Panc1 (cell line): ENCODE measurements around the gene TSPAN3. TPM values are rescaled to one million over a fixed set of nuclear protein-coding genes. Genes with fewer than 3 reads are reported as not detected.

ENCODE experiments used
- ATAC-seq: fragments of 200-7000 bp; cut with Tn5 transposase; 2 replicates; pipeline ENCODE4 v1.9.1; 2020; ENCODE audit warnings: mild to moderate bottlenecking, moderate library complexity
- BruUV-seq: library from RNA; stranded (reverse); fragments of 400-500 nt; replicated peaks from 2 replicates; lab custom pipeline; 2021; lab: Mats Ljungman, UMichigan
- CTCF ChIA-PET: fragments of 300-600 bp; sonication (Branson Sonifier 250); formaldehyde crosslinking; loops from one replicate; lab custom pipeline; 2022; ENCODE audit warnings: antibody characterized with exemption; lab: Charles Lee
- POLR2A ChIA-PET: fragments of 300-600 bp; sonication (Branson Sonifier 250); formaldehyde crosslinking; loops from one replicate; lab custom pipeline; 2022; ENCODE audit warnings: antibody characterized with exemption; lab: Charles Lee
- DNase-seq: peaks from one replicate; pipeline ENCODE4 v3.0.0-alpha.2; 2010; ENCODE audit warnings: low read depth, low spot score
- H3K27ac ChIP-seq: 2 replicates; pipeline ENCODE4 v1.5.1; 2011; ENCODE audit warnings: mild to moderate bottlenecking, low read length, inconsistent platforms
- H3K27me3 ChIP-seq: fragments of 200-500 bp; sonication (Bioruptor generic); 2 replicates; pipeline ENCODE4 v1.6.0; 2014; ENCODE audit warnings: low read length, inconsistent platforms; ENCODE audit not compliant: control insufficient read depth, insufficient read depth
- H3K36me3 ChIP-seq: fragments of 200-500 bp; sonication (Bioruptor generic); 2 replicates; pipeline ENCODE4 v1.5.1; 2014; ENCODE audit warnings: inconsistent platforms, mild to moderate bottlenecking, low read length, moderate library complexity; ENCODE audit not compliant: control insufficient read depth, insufficient read depth
- H3K4me1 ChIP-seq: 2 replicates; pipeline ENCODE4 v1.5.1; 2011; ENCODE audit warnings: inconsistent platforms, mild to moderate bottlenecking, low read length, moderate library complexity; ENCODE audit not compliant: control insufficient read depth, insufficient read depth
- H3K4me3 ChIP-seq, 2 experiments: 2 replicates each; pipeline ENCODE4 v1.5.1; 2011 to 2012; ENCODE audit warnings: low read depth in 2 of 2, low read length in 2 of 2, mild to moderate bottlenecking in 2 of 2, inconsistent platforms in 1 of 2, moderate library complexity in 1 of 2
- H3K9me3 ChIP-seq: fragments of 200-500 bp; sonication (Bioruptor generic); 2 replicates; pipeline ENCODE4 v1.5.1; 2014; ENCODE audit warnings: low read depth, mild to moderate bottlenecking, inconsistent platforms, low read length, moderate library complexity; ENCODE audit not compliant: control insufficient read depth, insufficient read depth
- CTCF ChIP-seq: fragments of 450-650 bp; IDR thresholded peaks from 2 replicates; pipeline ENCODE4 v1.5.1; 2017; ENCODE audit warnings: mild to moderate bottlenecking
- POLR2AphosphoS5 ChIP-seq: IDR thresholded peaks from 2 replicates; pipeline ENCODE4 v1.6.1; 2012; ENCODE audit warnings: mild to moderate bottlenecking, low read depth, low read length, moderate library complexity
- REST ChIP-seq, 2 experiments: IDR thresholded peaks; 2 replicates each; pipeline ENCODE4 v1.6.1; 2011 to 2012; ENCODE audit warnings: low read depth in 2 of 2, control low read depth in 1 of 2, low read length in 1 of 2, mild to moderate bottlenecking in 1 of 2, moderate library complexity in 1 of 2; ENCODE audit not compliant: insufficient read depth in 1 of 2
- SIN3A ChIP-seq: IDR thresholded peaks from 2 replicates; pipeline ENCODE4 v1.6.1; 2012; ENCODE audit warnings: low read depth, mild to moderate bottlenecking, low read length, moderate library complexity, borderline replicate concordance; ENCODE audit not compliant: insufficient read depth
- TCF7L2 ChIP-seq: IDR thresholded peaks from 2 replicates; pipeline ENCODE4 v1.6.1; 2011; ENCODE audit warnings: mild to moderate bottlenecking, low read depth, low read length, inconsistent platforms
- in situ Hi-C: cut with HindIII; loops from 2 replicates; pipeline ENCODE4 v1.10.0; 2016; ENCODE audit warnings: low sequenced_read_pairs, low pct_unique_long_range_greater_than_20kb
- intact Hi-C: fragments of 100-400 bp; cut with micrococcal nuclease; formaldehyde crosslinking; loops from one replicate; pipeline ENCODE4 v1.10.0; 2022; ENCODE audit not compliant: unreplicated experiment
- total RNA-seq: library from RNA; stranded (reverse); gene quantifications from one replicate; pipeline ENCODE4 v1.2.1, GENCODE V29; 2021; ENCODE audit not compliant: unreplicated experiment

TSPAN3 gene
- total RNA-seq, 1 experiment from 2014 or later: 130 TPM

- Histone ChIP-seq H3K9me3 (no peaks in the 10 kb centered on the region), H3K4me1 (no peaks in the 10 kb centered on the region), H3K27me3 (no peaks in the 10 kb centered on the region), H3K4me3 (no peak overlapping the region), H3K27ac (no peak overlapping the region), H3K36me3 (no peaks in the 10 kb centered on the region)
- TF ChIP-seq REST (IDR thresholded peaks at IDR 0.05; ENCODE audit: insufficient read depth in 1 of 2, low read depth in 2 of 2, low read length in 1 of 2): no peak
- ATAC-seq: no peak
- DNase-seq: no peak
- POLR2A ChIA-PET: no interaction called here
- BruUV-seq: no TSS peak
- in situ Hi-C loops: no loop called here
- CTCF ChIA-PET: no interaction called here
- intact Hi-C loops: no loop called here
These were observed 60.1 kb downstream of the TSPAN3 start for GRCh38 chr15:77010857-77011256.

- no peaks in the 10 kb centered on the region for H3K4me1 ChIP-seq
- ChIA-PET POLR2A (no interaction called here), CTCF (no interaction called here)
- intact Hi-C loops: no loop called here
- no peaks in the 10 kb centered on the region for H3K36me3 ChIP-seq
- ATAC-seq (no peak), DNase-seq (no peak)
- H3K27ac ChIP-seq: no peak overlapping the region
- no peaks in the 10 kb centered on the region for H3K27me3 ChIP-seq
- H3K9me3 ChIP-seq: no peaks in the 10 kb centered on the region
- TF ChIP-seq CTCF (no peak), TCF7L2 (no peak), SIN3A (no peak), POLR2AphosphoS5 (no peak), REST (IDR thresholded peaks at IDR 0.05; ENCODE audit: insufficient read depth in 1 of 2, low read depth in 2 of 2, low read length in 1 of 2) (no peak)
- BruUV-seq: no TSS peak
- in situ Hi-C loops: no loop called here
- no peak overlapping the region for H3K4me3 ChIP-seq
These were observed 60.6 kb downstream of the TSPAN3 start for GRCh38 chr15:77010312-77010686.
